Activated T-cell treated with anti-CD3 and anti-CD28 coated beads, Interleukin-2, amount 50 U/mL, for 24 hours (primary cell): Measurements from ENCODE around the gene TLR10.
A peak's percentile ranks its signal among the peaks of the same experiment; 100 is the strongest.
"Not testable (repeated sequence)": the region's sequence is repeated elsewhere in the genome, so short reads cannot be mapped to it uniquely, and the experiment has no call there.

Source experiments
- DNase-seq: peaks from one replicate; pipeline ENCODE4 v3.0.0-alpha.2; 2020
- H3K27ac Mint-ChIP-seq: 2 replicates; pipeline ENCODE4 v1.8.0; 2020; ENCODE audit warnings: mild to moderate bottlenecking, mixed read lengths
- H3K27me3 Mint-ChIP-seq: 2 replicates; pipeline ENCODE4 v1.8.0; 2020; ENCODE audit warnings: mixed read lengths
- H3K36me3 Mint-ChIP-seq: 2 replicates; pipeline ENCODE4 v1.8.0; 2020; ENCODE audit warnings: low read depth, mixed read lengths
- H3K4me1 Mint-ChIP-seq: 2 replicates; pipeline ENCODE4 v1.8.0; 2020; ENCODE audit warnings: low read depth, mixed read lengths
- H3K4me3 Mint-ChIP-seq: 2 replicates; pipeline ENCODE4 v1.8.0; 2020; ENCODE audit warnings: mild to moderate bottlenecking, moderate library complexity, mixed read lengths
- H3K9me3 Mint-ChIP-seq: 2 replicates; pipeline ENCODE4 v1.8.0; 2020; ENCODE audit warnings: mixed read lengths

Gene TLR10

GRCh38 chr4:38782452-38783108, at the start of gene TLR10:
Gene TLR10, minus strand, starts transcription at chr4:38782990. Its CDS starts 7,400 bp downstream, at chr4:38775590.
- H3K4me3 Mint-ChIP-seq: no peak within 1 kb of the TSS
- H3K27ac Mint-ChIP-seq: no peak within 1 kb of the TSS
- DNase-seq: no peak
- H3K27me3 Mint-ChIP-seq: no peaks in the 10 kb centered on the region
- H3K9me3 Mint-ChIP-seq: no peaks in the 10 kb centered on the region
- H3K36me3 Mint-ChIP-seq: no peaks in the 10 kb centered on the region
- H3K4me1 Mint-ChIP-seq: peaks cover 2% of the 10 kb centered on the region

GRCh38 chr4:38832206-38832605, 49.4 kb upstream of the TLR10 start:
- Mint-ChIP-seq H3K4me3 (no peak overlapping the region), H3K27me3 (no peaks in the 10 kb centered on the region), H3K36me3 (peaks cover 8% of the 10 kb centered on the region), H3K27ac (no peak overlapping the region), H3K4me1 (peaks cover 4% of the 10 kb centered on the region), H3K9me3 (peaks cover 19% of the 10 kb centered on the region)
- DNase-seq: no peak

- H3K27me3 Mint-ChIP-seq: no peaks in the 10 kb centered on the region
- peaks cover 8% of the 10 kb centered on the region for H3K36me3 Mint-ChIP-seq
- peaks cover 19% of the 10 kb centered on the region for H3K9me3 Mint-ChIP-seq
- H3K4me3 Mint-ChIP-seq: no peak overlapping the region
- no peak for DNase-seq
- no peak overlapping the region for H3K27ac Mint-ChIP-seq
- H3K4me1 Mint-ChIP-seq: no peaks in the 10 kb centered on the region
Observed at GRCh38 chr4:38831653-38832052, 48.9 kb upstream of the TLR10 start.

GRCh38 chr4:38829237-38829636, 46.4 kb upstream of the TLR10 start:
- H3K36me3 Mint-ChIP-seq: peaks cover 2% of the 10 kb centered on the region
- H3K4me1 Mint-ChIP-seq: no peaks in the 10 kb centered on the region
- no peak overlapping the region for H3K27ac Mint-ChIP-seq

GRCh38 chr4:38823766-38824165, 41.0 kb upstream of the TLR10 start:
- Mint-ChIP-seq H3K27me3 (no peaks in the 10 kb centered on the region), H3K36me3 (peaks cover 2% of the 10 kb centered on the region), H3K27ac (no peak overlapping the region), H3K9me3 (peaks cover 5% of the 10 kb centered on the region), H3K4me3 (no peak overlapping the region), H3K4me1 (peaks cover 13% of the 10 kb centered on the region)
- no peak for DNase-seq

More at GRCh38 chr4:38829237-38829636, 46.4 kb upstream of the TLR10 start:
- Mint-ChIP-seq H3K27me3 (no peaks in the 10 kb centered on the region), H3K9me3 (peaks cover 3% of the 10 kb centered on the region), H3K4me3 (no peak overlapping the region)
- DNase-seq: no peak

GRCh38 chr4:38822748-38823303, 40.0 kb upstream of the TLR10 start:
- Mint-ChIP-seq H3K27me3 (no peaks in the 10 kb centered on the region), H3K27ac (no peak overlapping the region), H3K4me3 (no peak overlapping the region), H3K9me3 (peaks cover 5% of the 10 kb centered on the region), H3K36me3 (peaks cover 2% of the 10 kb centered on the region), H3K4me1 (peaks cover 13% of the 10 kb centered on the region)
- DNase-seq: no peak

GRCh38 chr4:38821739-38822138, 38.9 kb upstream of the TLR10 start:
- no peaks in the 10 kb centered on the region for H3K27me3 Mint-ChIP-seq
- peaks cover 13% of the 10 kb centered on the region for H3K4me1 Mint-ChIP-seq
- H3K27ac Mint-ChIP-seq: no peak overlapping the region

GRCh38 chr4:38820329-38821061, 37.7 kb upstream of the TLR10 start:
- Mint-ChIP-seq H3K4me1 (peaks cover 13% of the 10 kb centered on the region), H3K27ac (no peak overlapping the region), H3K27me3 (no peaks in the 10 kb centered on the region), H3K9me3 (peaks cover 5% of the 10 kb centered on the region), H3K36me3 (peaks cover 2% of the 10 kb centered on the region), H3K4me3 (no peak overlapping the region)
- DNase-seq: no peak

More at GRCh38 chr4:38821739-38822138, 38.9 kb upstream of the TLR10 start:
- Mint-ChIP-seq H3K9me3 (peaks cover 5% of the 10 kb centered on the region), H3K4me3 (no peak overlapping the region), H3K36me3 (peaks cover 2% of the 10 kb centered on the region)
- no peak for DNase-seq

GRCh38 chr4:38819569-38819968, 36.8 kb upstream of the TLR10 start:
- no peak for DNase-seq
- no peak overlapping the region for H3K4me3 Mint-ChIP-seq
- peaks cover 13% of the 10 kb centered on the region for H3K4me1 Mint-ChIP-seq
- peak overlapping the region; percentile 2 for H3K27ac Mint-ChIP-seq
- H3K9me3 Mint-ChIP-seq: peaks cover 7% of the 10 kb centered on the region
- H3K36me3 Mint-ChIP-seq: peaks cover 2% of the 10 kb centered on the region
- H3K27me3 Mint-ChIP-seq: no peaks in the 10 kb centered on the region

- Mint-ChIP-seq H3K4me1 (peaks cover 13% of the 10 kb centered on the region), H3K27me3 (no peaks in the 10 kb centered on the region), H3K27ac (no peak overlapping the region), H3K4me3 (no peak overlapping the region), H3K9me3 (peaks cover 9% of the 10 kb centered on the region), H3K36me3 (no peaks in the 10 kb centered on the region)
- DNase-seq: no peak
Observed at GRCh38 chr4:38818441-38818976, 35.7 kb upstream of the TLR10 start.

GRCh38 chr4:38815885-38816782, 33.3 kb upstream of the TLR10 start:
- DNase-seq: no peak
- Mint-ChIP-seq H3K27ac (no peak overlapping the region), H3K36me3 (no peaks in the 10 kb centered on the region), H3K4me3 (no peak overlapping the region), H3K4me1 (peaks cover 13% of the 10 kb centered on the region), H3K27me3 (no peaks in the 10 kb centered on the region), H3K9me3 (peaks cover 5% of the 10 kb centered on the region)

GRCh38 chr4:38814386-38814785, 31.6 kb upstream of the TLR10 start:
- no peak for DNase-seq
- Mint-ChIP-seq H3K4me3 (no peak overlapping the region), H3K4me1 (peaks cover 3% of the 10 kb centered on the region), H3K9me3 (peaks cover 5% of the 10 kb centered on the region), H3K27me3 (no peaks in the 10 kb centered on the region), H3K36me3 (no peaks in the 10 kb centered on the region), H3K27ac (no peak overlapping the region)

GRCh38 chr4:38811297-38811696, 28.5 kb upstream of the TLR10 start:
- Mint-ChIP-seq H3K36me3 (no peaks in the 10 kb centered on the region), H3K9me3 (peaks cover 5% of the 10 kb centered on the region), H3K4me3 (no peak overlapping the region), H3K27ac (no peak overlapping the region), H3K27me3 (no peaks in the 10 kb centered on the region), H3K4me1 (peaks cover 1% of the 10 kb centered on the region)
- no peak for DNase-seq

GRCh38 chr4:38807462-38807861, 24.7 kb upstream of the TLR10 start:
- H3K27me3 Mint-ChIP-seq, DNase-seq, H3K27ac Mint-ChIP-seq, H3K4me3 Mint-ChIP-seq, H3K9me3 Mint-ChIP-seq: not testable (repeated sequence)
- H3K36me3 Mint-ChIP-seq: peaks cover 10% of the 10 kb centered on the region
- H3K4me1 Mint-ChIP-seq: peaks cover 30% of the 10 kb centered on the region
